GM04504 (cell line): ENCODE results near the gene ATXN7L3.

Source experiments
- DNase-seq: peaks from one replicate; pipeline ENCODE4 v3.0.0-alpha.2; 2012; ENCODE audit warnings: low read depth

ATXN7L3 gene

GRCh38 chr17:44200478-44201155 lies 933 bp upstream of the ATXN7L3 start:
- DNase-seq, result no peak

GRCh38 chr17:44198721-44199552 lies 747 bp downstream of the ATXN7L3 start:
- no peak for DNase-seq

- DNase-seq, result no peak
Measured at GRCh38 chr17:44197980-44198720, 1.5 kb downstream of the ATXN7L3 start.

- no peak for DNase-seq
Measured at GRCh38 chr17:44197107-44197506, 2.6 kb downstream of the ATXN7L3 start.

- DNase-seq, result no peak
Measured at GRCh38 chr17:44193326-44194084, 6.2 kb downstream of the ATXN7L3 start.

GRCh38 chr17:44192750-44193149 lies 6.9 kb downstream of the ATXN7L3 start:
- DNase-seq, result no peak

- DNase-seq, result no peak
Measured at GRCh38 chr17:44191941-44192496, 7.7 kb downstream of the ATXN7L3 start.

- no peak for DNase-seq
Measured at GRCh38 chr17:44191369-44191768, 8.3 kb downstream of the ATXN7L3 start.

- DNase-seq, result no peak
Measured at GRCh38 chr17:44190481-44190880, 9.2 kb downstream of the ATXN7L3 start.

- no peak for DNase-seq
Measured at GRCh38 chr17:44188576-44189403, 10.9 kb downstream of the ATXN7L3 start.

GRCh38 chr17:44187131-44187899 lies 12.4 kb downstream of the ATXN7L3 start:
- DNase-seq, result no peak

GRCh38 chr17:44186307-44187130 lies 13.2 kb downstream of the ATXN7L3 start, which contains the start of gene TMUB2:
TMUB2 (plus strand) TSS chr17:44186972; CDS start chr17:44187709, 737 bp downstream.
- peak; percentile 99 for DNase-seq

GRCh38 chr17:44184212-44184810 lies 15.4 kb downstream of the ATXN7L3 start:
- no peak for DNase-seq

- DNase-seq, result no peak
Measured at GRCh38 chr17:44183024-44183423, 16.7 kb downstream of the ATXN7L3 start.

GRCh38 chr17:44178133-44178532 lies 21.6 kb downstream of the ATXN7L3 start:
- no peak for DNase-seq

GRCh38 chr17:44177640-44178039 lies 22.0 kb downstream of the ATXN7L3 start:
- DNase-seq, result no peak

- no peak for DNase-seq
Measured at GRCh38 chr17:44176671-44177501, 22.8 kb downstream of the ATXN7L3 start.

GRCh38 chr17:44176257-44176656 lies 23.4 kb downstream of the ATXN7L3 start:
- DNase-seq, result no peak
